HepG2 (cell line): Measurements from ENCODE around the gene EFCAB14. TPM values are rescaled to one million over a fixed set of nuclear protein-coding genes. Genes with fewer than 3 reads are reported as not detected.

Source experiments
- ATAC-seq: fragments of 200-7000 bp; cut with Tn5 transposase; 3 replicates; pipeline ENCODE4 v1.9.1; 2020; ENCODE audit warnings: mild to moderate bottlenecking, moderate library complexity
- BruUV-seq: library from RNA; stranded (reverse); fragments of 400-500 nt; replicated peaks from 2 replicates; lab custom pipeline; 2021; lab: Mats Ljungman, UMichigan
- CTCF ChIA-PET: fragments of 300-600 bp; formaldehyde crosslinking; extraction: SDS; loops from one replicate; lab custom pipeline; 2021; ENCODE audit warnings: low total read pairs, inconsistent platforms, low intra/inter-chr PET ratio; lab: Yijun Ruan, JAX
- POLR2A ChIA-PET: fragments of 350-600 bp; sonication (Branson Sonifier 250); formaldehyde crosslinking; loops from one replicate; lab custom pipeline; 2020; ENCODE audit warnings: antibody characterized with exemption, inconsistent platforms; lab: Yijun Ruan, JAX
- DNase-seq: peaks from one replicate; pipeline ENCODE4 v3.0.0-alpha.2; 2015; ENCODE audit warnings: low spot score
- FAIRE-seq: peaks from 3 replicates; lab custom pipeline; 2011; peaks lifted over from hg19 to GRCh38; lab: Jason Lieb, UNC
- H2AFZ ChIP-seq: one replicate; pipeline ENCODE4 v1.6.1; 2011; ENCODE audit warnings: low read length, inconsistent platforms
- H3K27ac ChIP-seq: fragments of 300-600 bp; 3 replicates; pipeline ENCODE4 v1.8.0; 2011; ENCODE audit warnings: mixed run types, mild to moderate bottlenecking, mixed read lengths, low read length, inconsistent platforms; ENCODE audit not compliant: insufficient read depth; ENCODE audit errors: extremely low read length
- H3K27me3 ChIP-seq, 2 experiments: fragments of 200-600 bp in 1 of 2; 2 replicates in 1 of 2; 3 replicates in 1 of 2; pipeline versions ENCODE4 v1.6.0 to v1.8.0; 2011; ENCODE audit warnings: low read length in 2 of 2, mild to moderate bottlenecking in 2 of 2, moderate library complexity in 2 of 2, inconsistent platforms in 1 of 2; ENCODE audit not compliant: insufficient read depth in 2 of 2, control insufficient read depth in 1 of 2
- H3K36me3 ChIP-seq, 2 experiments: fragments of 200-600 bp in 1 of 2; replicated peaks in 1 of 2; 2 replicates in 1 of 2; 3 replicates in 1 of 2; pipeline versions ENCODE4 v1.5.1 to v1.8.0; 2011; ENCODE audit warnings: low read length in 2 of 2, inconsistent platforms in 1 of 2; ENCODE audit not compliant: insufficient read depth in 2 of 2, control insufficient read depth in 1 of 2
- H3K4me1 ChIP-seq: 2 replicates; pipeline ENCODE4 v1.5.1; 2012; ENCODE audit warnings: low read length, inconsistent platforms; ENCODE audit not compliant: insufficient read depth
- H3K4me2 ChIP-seq: 2 replicates; pipeline ENCODE4 v1.6.0; 2011; ENCODE audit warnings: low read depth, low read length, inconsistent platforms
- H3K4me3 ChIP-seq, 3 experiments: fragments of 200-600 bp in 1 of 3; sonication (generic), shearing (Covaris generic) in 1 of 3; replicated peaks in 1 of 3; 2 replicates each; pipeline ENCODE4 v1.5.1; 2011 to 2016; ENCODE audit warnings: low read length in 3 of 3, inconsistent platforms in 2 of 3, low read depth in 2 of 3, mild to moderate bottlenecking in 2 of 3, control low read depth in 1 of 3, mixed read lengths in 1 of 3; ENCODE audit not compliant: insufficient read depth in 1 of 3
- H3K79me2 ChIP-seq: one replicate; pipeline ENCODE4 v1.6.1; 2011; ENCODE audit warnings: low read length, inconsistent platforms; ENCODE audit not compliant: insufficient read depth
- H3K9ac ChIP-seq: 2 replicates; pipeline ENCODE4 v1.6.0; 2011; ENCODE audit warnings: mild to moderate bottlenecking, low read depth, low read length, inconsistent platforms; ENCODE audit not compliant: insufficient read depth
- H3K9me3 ChIP-seq: 2 replicates; pipeline ENCODE4 v1.5.1; 2012; ENCODE audit warnings: mild to moderate bottlenecking, low read length
- H4K20me1 ChIP-seq: 2 replicates; pipeline ENCODE4 v1.6.0; 2011; ENCODE audit warnings: inconsistent platforms, mild to moderate bottlenecking, low read length, moderate library complexity; ENCODE audit not compliant: insufficient read depth
- AHR ChIP-seq: IDR thresholded peaks from 2 replicates; pipeline ENCODE4 v1.6.1; 2018; ENCODE audit warnings: missing genetic modification reagents, missing compliant biosample characterization
- HIVEP1 ChIP-seq: sonication (generic); formaldehyde crosslinking; IDR thresholded peaks from 2 replicates; pipeline ENCODE4 v1.4.0; 2020; ENCODE audit warnings: mild to moderate bottlenecking, missing genetic modification reagents
- HNRNPK ChIP-seq: fragments of 200-400 bp; formaldehyde crosslinking; IDR thresholded peaks from 2 replicates; pipeline ENCODE4 v1.6.1; 2018; ENCODE audit warnings: low read length, low read depth, moderate library complexity, mild to moderate bottlenecking; ENCODE audit not compliant: poor library complexity, severe bottlenecking
- NPAS2 ChIP-seq: sonication (generic); formaldehyde crosslinking; IDR thresholded peaks from 2 replicates; pipeline ENCODE4 v1.8.0; 2022; ENCODE audit warnings: mild to moderate bottlenecking, missing genetic modification reagents, borderline replicate concordance
- SRSF9 ChIP-seq: fragments of 200-400 bp; formaldehyde crosslinking; IDR thresholded peaks from 2 replicates; pipeline ENCODE4 v1.6.1; 2018; ENCODE audit warnings: borderline replicate concordance, mild to moderate bottlenecking, low read depth, low read length; ENCODE audit not compliant: insufficient read depth, poor library complexity, severe bottlenecking
- TEAD3 ChIP-seq: optimal IDR thresholded peaks from 2 replicates; pipeline ENCODE3; 2016; ENCODE audit warnings: borderline replicate concordance
- ZMAT3 ChIP-seq: sonication (generic); formaldehyde crosslinking; conservative IDR thresholded peaks from 2 replicates; pipeline ENCODE4 v1.7.0; 2021; ENCODE audit warnings: missing genetic modification reagents
- ZNF180 ChIP-seq: sonication (generic); formaldehyde crosslinking; IDR thresholded peaks from 2 replicates; pipeline ENCODE4 v1.4.0; 2020; ENCODE audit warnings: low read depth, missing genetic modification reagents, borderline replicate concordance
- ZUFSP ChIP-seq: sonication (generic); formaldehyde crosslinking; IDR thresholded peaks from 2 replicates; pipeline ENCODE4 v1.9.0; 2021; ENCODE audit warnings: missing genetic modification reagents, mild to moderate bottlenecking, borderline replicate concordance
- ZXDC ChIP-seq: sonication (generic); formaldehyde crosslinking; IDR thresholded peaks from 2 replicates; pipeline ENCODE4 v1.5.0; 2020; ENCODE audit warnings: mild to moderate bottlenecking, missing genetic modification reagents
- WGBS: methylation state at CpG from one replicate; pipeline ENCODE4 v1.1.6; 2017; ENCODE audit warnings: low lambda C conversion rate; 5-methylcytosine and 5-hydroxymethylcytosine counted together
- in situ Hi-C: cut with HindIII; loops from 2 replicates; pipeline ENCODE4 v1.10.0; 2017; ENCODE audit warnings: low pct_unique_long_range_greater_than_20kb; ENCODE audit not compliant: extremely low pct_ligation_motif_present
- intact Hi-C: fragments of 100-400 bp; cut with micrococcal nuclease; formaldehyde crosslinking; loops from one replicate; pipeline ENCODE4 v1.10.0; 2022; ENCODE audit not compliant: unreplicated experiment
- polyA plus RNA-seq, 8 experiments: library from polyadenylated mRNA; depleted of rRNA in 3 of 8; stranded (reverse) in 7 of 8; unstranded in 1 of 8; fragments of >200 nt; fragmentation: Illumina TruSeq in 4 of 8; extraction: Trizol in 4 of 8; gene quantifications; 2 replicates each; pipeline versions ENCODE4 v1.2.1 to v1.2.3, GENCODE V29; 2011 to 2016; ENCODE audit warnings: low read depth in 4 of 8, missing spikeins in 1 of 8, mixed read lengths in 1 of 8; ENCODE audit not compliant: insufficient read depth in 1 of 8
- total RNA-seq, 5 experiments: library from RNA; depleted of rRNA; stranded (reverse); fragments of >200 nt; fragmentation: Illumina TruSeq; extraction: Trizol; gene quantifications; 2 replicates each; pipeline ENCODE4 v1.2.3, GENCODE V29; 2016; ENCODE audit warnings: low read depth in 1 of 5

The EFCAB14 gene
- total and polyA plus RNA-seq, 2 of the 13 experiments (the other 11 are each of a cell fraction or from before 2014, with no cell fraction given) = 13.4 to 17.9 TPM

- Histone ChIP-seq H3K9me3 (no peaks in the 10 kb centered on the region), H2AFZ (no peak overlapping the region), H3K27me3 (no peaks in the 10 kb centered on the region), H3K4me2 (no peak overlapping the region), H3K36me3 (peaks cover 14 to 67% of the 10 kb centered on the region in 2 experiments), H3K27ac (no peak overlapping the region), H4K20me1 (no peaks in the 10 kb centered on the region), H3K4me1 (no peaks in the 10 kb centered on the region), H3K9ac (no peak overlapping the region), H3K4me3 (no peak overlapping the region), H3K79me2 (no peaks in the 10 kb centered on the region)
- no peak for ATAC-seq
- no TSS peak for BruUV-seq
- in situ Hi-C loops (no loop called here), intact Hi-C loops (no loop called here)
- TF ChIP-seq SRSF9 (no peak), ZNF180 (CRISPR knock-in tag) (no peak), ZUFSP (CRISPR knock-in tag) (no peak), NPAS2 (CRISPR knock-in tag) (no peak), AHR (CRISPR knock-in tag) (no peak), TEAD3 (CRISPR knock-in tag) (no peak), HIVEP1 (CRISPR knock-in tag) (no peak), ZXDC (no peak), HNRNPK (no peak), ZMAT3 (CRISPR knock-in tag) (no peak)
- ChIA-PET CTCF (no interaction called here), POLR2A (no interaction called here)
- FAIRE-seq = no peak
- DNase-seq = no peak
- 94% methylated on average over 9 of the region's 9 CpGs for WGBS
Observed at GRCh38 chr1:46705408-46705807, 13.5 kb downstream of the EFCAB14 start.
